Tibial artery (tissue), 4 donors: ENCODE results near the gene RXRG.

Experiments
- DNase-seq, 2 donors: peaks; one replicate each; pipeline ENCODE4 v3.0.0-alpha.2; 2019
- H3K27ac ChIP-seq, 2 donors: fragments of 200-600 bp; sonication (generic) in 1 of 2; 1 replicate in 1 of 2; 2 replicates in 1 of 2; pipeline ENCODE4 v1.5.1; 2018 to 2019; ENCODE audit warnings: mild to moderate bottlenecking in 1 of 2
- H3K27me3 ChIP-seq, 2 donors: fragments of 200-600 bp; sonication (generic) in 1 of 2; one replicate each; pipeline versions ENCODE4 v1.5.1 to v1.6.0; 2016 to 2019
- H3K36me3 ChIP-seq, 3 donors: fragments of 200-600 bp; sonication (generic) in 2 of 3; one replicate each; pipeline ENCODE4 v1.5.1; 2016 to 2019; ENCODE audit warnings: mild to moderate bottlenecking in 2 of 3
- H3K4me1 ChIP-seq, 4 donors: fragments of 200-600 bp; sonication (generic) in 2 of 4; 1 replicate in 3 of 4; 2 replicates in 1 of 4; pipeline ENCODE4 v1.5.1; 2016 to 2019
- H3K4me3 ChIP-seq, 2 donors: fragments of 200-600 bp; sonication (generic) in 1 of 2; 1 replicate in 1 of 2; 2 replicates in 1 of 2; pipeline ENCODE4 v1.5.1; 2018 to 2019; ENCODE audit warnings: mild to moderate bottlenecking in 2 of 2
- H3K9me3 ChIP-seq, 3 donors: fragments of 200-600 bp; sonication (generic) in 1 of 3; one replicate each; pipeline ENCODE4 v1.5.1; 2016 to 2019
- intact Hi-C: fragments of 100-400 bp; cut with DNase I; formaldehyde crosslinking; loops from one replicate; pipeline ENCODE4 v1.15.0; 2023; ENCODE audit warnings: low total_unique reads
- TF ChIP-seq, protein P1 (sequence below), 2 experiments: fragments of 200-600 bp in 1 of 2; fragments of 450-650 bp in 1 of 2; IDR thresholded peaks; one replicate each; pipeline ENCODE4 v1.5.1; 2017 to 2019; ENCODE audit warnings: antibody characterized with exemption in 2 of 2, mild to moderate bottlenecking in 1 of 2, moderate library complexity in 1 of 2

RXRG gene

GRCh38 chr1:165389609-165390008 lies 55.3 kb downstream of the RXRG start:
- H3K4me1 ChIP-seq, result peaks cover 0 to 7% (median 2%) of the 10 kb centered on the region in 4 donors
- no peak overlapping the region for H3K27ac ChIP-seq
- no peaks in the 10 kb centered on the region for H3K36me3 ChIP-seq
- no peak overlapping the region for H3K4me3 ChIP-seq
- DNase-seq, result no peak
- TF ChIP-seq, protein P1, sequence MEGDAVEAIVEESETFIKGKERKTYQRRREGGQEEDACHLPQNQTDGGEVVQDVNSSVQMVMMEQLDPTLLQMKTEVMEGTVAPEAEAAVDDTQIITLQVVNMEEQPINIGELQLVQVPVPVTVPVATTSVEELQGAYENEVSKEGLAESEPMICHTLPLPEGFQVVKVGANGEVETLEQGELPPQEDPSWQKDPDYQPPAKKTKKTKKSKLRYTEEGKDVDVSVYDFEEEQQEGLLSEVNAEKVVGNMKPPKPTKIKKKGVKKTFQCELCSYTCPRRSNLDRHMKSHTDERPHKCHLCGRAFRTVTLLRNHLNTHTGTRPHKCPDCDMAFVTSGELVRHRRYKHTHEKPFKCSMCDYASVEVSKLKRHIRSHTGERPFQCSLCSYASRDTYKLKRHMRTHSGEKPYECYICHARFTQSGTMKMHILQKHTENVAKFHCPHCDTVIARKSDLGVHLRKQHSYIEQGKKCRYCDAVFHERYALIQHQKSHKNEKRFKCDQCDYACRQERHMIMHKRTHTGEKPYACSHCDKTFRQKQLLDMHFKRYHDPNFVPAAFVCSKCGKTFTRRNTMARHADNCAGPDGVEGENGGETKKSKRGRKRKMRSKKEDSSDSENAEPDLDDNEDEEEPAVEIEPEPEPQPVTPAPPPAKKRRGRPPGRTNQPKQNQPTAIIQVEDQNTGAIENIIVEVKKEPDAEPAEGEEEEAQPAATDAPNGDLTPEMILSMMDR (IDR thresholded peaks at IDR 0.05), result no peak
- intact Hi-C loops, result loop anchor here (5.0 kb wide), 1 partner anchor 523 kb away; no protein-coding TSS in a partner anchor
- H3K9me3 ChIP-seq, result no peaks in the 10 kb centered on the region
- H3K27me3 ChIP-seq, result peaks cover 0 to 15% of the 10 kb centered on the region in 2 donors

GRCh38 chr1:165387961-165388360 lies 57.0 kb downstream of the RXRG start:
- Histone ChIP-seq H3K36me3 (no peaks in the 10 kb centered on the region), H3K27me3 (peaks cover 0 to 15% of the 10 kb centered on the region in 2 donors), H3K4me3 (no peak overlapping the region), H3K9me3 (no peaks in the 10 kb centered on the region), H3K4me1 (peaks cover 0 to 12% (median 8%) of the 10 kb centered on the region in 4 donors), H3K27ac (no peak overlapping the region)
- intact Hi-C loops, result loop anchor here (5.0 kb wide), 1 partner anchor 524 kb away; no protein-coding TSS in a partner anchor
- no peak for DNase-seq
- TF ChIP-seq, protein P1 (IDR thresholded peaks at IDR 0.05), result no peak

GRCh38 chr1:165387505-165387904 lies 57.4 kb downstream of the RXRG start:
- Histone ChIP-seq H3K27ac (no peak overlapping the region), H3K4me3 (no peak overlapping the region), H3K9me3 (no peaks in the 10 kb centered on the region), H3K27me3 (peaks cover 0 to 15% of the 10 kb centered on the region in 2 donors), H3K4me1 (peaks cover 0 to 17% (median 10%) of the 10 kb centered on the region in 4 donors), H3K36me3 (no peaks in the 10 kb centered on the region)
- TF ChIP-seq, protein P1 (IDR thresholded peaks at IDR 0.05), result no peak
- intact Hi-C loops, result loop anchor here (5.0 kb wide), 1 partner anchor 525 kb away; no protein-coding TSS in a partner anchor
- no peak for DNase-seq

GRCh38 chr1:165383599-165384405 lies 61.1 kb downstream of the RXRG start:
- peaks cover 0 to 3% of the 10 kb centered on the region in 2 donors for H3K27me3 ChIP-seq
- peak overlapping the region; percentile 28 to 32 for H3K27ac ChIP-seq
- H3K9me3 ChIP-seq, result no peaks in the 10 kb centered on the region
- H3K4me1 ChIP-seq, result peaks cover 0 to 19% (median 10%) of the 10 kb centered on the region in 4 donors
- no peaks in the 10 kb centered on the region for H3K36me3 ChIP-seq
- DNase-seq, result no peak
- TF ChIP-seq, protein P1 (IDR thresholded peaks at IDR 0.05), result no peak
- H3K4me3 ChIP-seq, result no peak overlapping the region
- intact Hi-C loops, result no loop called here

GRCh38 chr1:165383067-165383466 lies 61.9 kb downstream of the RXRG start:
- Histone ChIP-seq H3K4me3 (no peak overlapping the region), H3K36me3 (no peaks in the 10 kb centered on the region), H3K27ac (no peak overlapping the region), H3K4me1 (peaks cover 0 to 19% (median 10%) of the 10 kb centered on the region in 4 donors), H3K27me3 (no peaks in the 10 kb centered on the region), H3K9me3 (no peaks in the 10 kb centered on the region)
- peak; percentile 76 to 88 for DNase-seq
- TF ChIP-seq, protein P1 (IDR thresholded peaks at IDR 0.05), result no peak
- intact Hi-C loops, result no loop called here
